ENCODE results near the gene THSD1.
A peak's percentile ranks its signal among the peaks of the same experiment; 100 is the strongest.

The THSD1 gene

GRCh38 chr13:52356327-52356726 lies 49.6 kb downstream of the THSD1 start (continued):
- TF ChIP-seq ZNF629 (tag by site-specific recombination; IDR thresholded peaks at IDR 0.05) = peak; percentile 53; the same call in 1 of the 2 replicates
- TF ChIP-seq SP7 (tag by site-specific recombination; IDR thresholded peaks at IDR 0.05) = 0 out of 2 replicates have a peak, but pooled peaks have one; percentile 19
- TF ChIP-seq ZNF362 (tag by site-specific recombination; IDR thresholded peaks at IDR 0.05) = peak; percentile 15; the same call in 1 of the 2 replicates
- 0 out of 2 replicates have a peak, but pooled peaks have one; percentile 24 for TF ChIP-seq ZNF639 (tag by site-specific recombination; IDR thresholded peaks at IDR 0.05)
- TF ChIP-seq ZNF660 (tag by site-specific recombination; IDR thresholded peaks at IDR 0.05) = peak; percentile 64
- peak; percentile 86 for TF ChIP-seq ZNF398 (tag by site-specific recombination; IDR thresholded peaks at IDR 0.05)
- no peak for TF ChIP-seq ZNF174 (tag by site-specific recombination; IDR thresholded peaks at IDR 0.05)
- peak; percentile 37; the same call in 1 of the 2 replicates for TF ChIP-seq PATZ1 (tag by site-specific recombination; IDR thresholded peaks at IDR 0.05)
- TF ChIP-seq PRDM10 (tag by site-specific recombination; IDR thresholded peaks at IDR 0.05) = peak; percentile 67
- TF ChIP-seq INSM2 (tag by site-specific recombination; IDR thresholded peaks at IDR 0.05) = 0 out of 2 replicates have a peak, but pooled peaks have one; percentile 21
- TF ChIP-seq ZIC2 (tag by site-specific recombination; IDR thresholded peaks at IDR 0.05) = no peak
- TF ChIP-seq ZNF302 (tag by site-specific recombination; IDR thresholded peaks at IDR 0.05; ENCODE audit: low read depth) = no peak
- TF ChIP-seq ZNF335 (tag by site-specific recombination; conservative IDR thresholded peaks at IDR 0.05) = peak; percentile 35
- 0 out of 2 replicates have a peak, but pooled peaks have one; percentile 29 for TF ChIP-seq IKZF3 (tag by site-specific recombination; IDR thresholded peaks at IDR 0.05)
- TF ChIP-seq ZNF747 (tag by site-specific recombination; IDR thresholded peaks at IDR 0.05) = no peak
- peak; percentile 35; the same call in 1 of the 2 replicates for TF ChIP-seq HIC1 (tag by site-specific recombination; IDR thresholded peaks at IDR 0.05)
- peak; percentile 85; the same call in 1 of the 2 replicates for TF ChIP-seq ZNF610 (tag by site-specific recombination; IDR thresholded peaks at IDR 0.05; ENCODE audit: borderline replicate concordance)
- TF ChIP-seq ZNF19 (tag by site-specific recombination; IDR thresholded peaks at IDR 0.05; ENCODE audit: low read depth) = no peak

All from HEK293 (cell line).